ENCODE measurements around the gene KIF7.

GRCh38 chr15:89662893-89663626 lies 7.8 kb upstream of the KIF7 start:
- TF ChIP-seq POLR2A (IDR thresholded peaks at IDR 0.05): no peak
- TF ChIP-seq, protein P1, sequence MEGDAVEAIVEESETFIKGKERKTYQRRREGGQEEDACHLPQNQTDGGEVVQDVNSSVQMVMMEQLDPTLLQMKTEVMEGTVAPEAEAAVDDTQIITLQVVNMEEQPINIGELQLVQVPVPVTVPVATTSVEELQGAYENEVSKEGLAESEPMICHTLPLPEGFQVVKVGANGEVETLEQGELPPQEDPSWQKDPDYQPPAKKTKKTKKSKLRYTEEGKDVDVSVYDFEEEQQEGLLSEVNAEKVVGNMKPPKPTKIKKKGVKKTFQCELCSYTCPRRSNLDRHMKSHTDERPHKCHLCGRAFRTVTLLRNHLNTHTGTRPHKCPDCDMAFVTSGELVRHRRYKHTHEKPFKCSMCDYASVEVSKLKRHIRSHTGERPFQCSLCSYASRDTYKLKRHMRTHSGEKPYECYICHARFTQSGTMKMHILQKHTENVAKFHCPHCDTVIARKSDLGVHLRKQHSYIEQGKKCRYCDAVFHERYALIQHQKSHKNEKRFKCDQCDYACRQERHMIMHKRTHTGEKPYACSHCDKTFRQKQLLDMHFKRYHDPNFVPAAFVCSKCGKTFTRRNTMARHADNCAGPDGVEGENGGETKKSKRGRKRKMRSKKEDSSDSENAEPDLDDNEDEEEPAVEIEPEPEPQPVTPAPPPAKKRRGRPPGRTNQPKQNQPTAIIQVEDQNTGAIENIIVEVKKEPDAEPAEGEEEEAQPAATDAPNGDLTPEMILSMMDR (IDR thresholded peaks at IDR 0.05): peak in 1 of 3 donors; percentile 9

All from breast epithelium (tissue), 3 donors.